ENCODE results near the gene PLEKHG4. TPM values are rescaled to one million over a fixed set of nuclear protein-coding genes. Genes with fewer than 3 reads are reported as not detected.

The PLEKHG4 gene
- total RNA-seq, 1 experiment from 2014 or later = 38.5 TPM

DNA sequence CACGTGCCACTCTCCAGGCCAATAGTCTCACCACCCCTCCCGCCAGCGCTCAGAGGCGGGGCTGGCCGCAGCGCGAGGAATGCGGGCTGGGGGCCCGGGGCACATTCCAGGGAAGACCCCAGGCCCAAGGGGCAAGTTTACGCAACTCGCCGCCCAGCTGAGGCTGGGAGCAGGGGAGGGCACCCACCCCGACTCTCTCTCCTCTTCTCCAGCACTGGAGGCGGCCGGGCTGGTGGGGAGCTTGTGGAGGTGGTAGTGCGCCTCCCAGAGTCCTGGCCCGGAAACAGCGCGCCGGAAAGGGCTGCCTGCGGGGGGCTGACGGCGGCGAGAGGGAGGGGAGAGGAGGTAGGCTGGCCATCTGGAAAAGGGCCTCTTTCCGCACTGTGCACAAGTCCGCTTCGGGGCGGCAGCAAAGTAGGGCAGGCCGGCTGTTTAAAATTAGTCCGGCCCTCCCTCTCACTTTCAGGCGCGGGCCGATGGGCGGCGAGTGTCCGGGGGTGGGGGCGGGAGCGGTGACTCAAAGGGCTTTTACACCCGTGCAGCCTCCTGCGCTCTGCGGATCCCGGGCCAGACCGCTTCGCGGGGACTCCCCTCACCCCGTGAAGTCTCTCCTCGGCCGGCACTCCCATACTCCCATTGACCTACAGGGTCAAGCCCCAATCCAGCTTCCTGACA is 33.1 kb upstream of the PLEKHG4 start (continued):
- TF ChIP-seq TCF7L2 (IDR thresholded peaks at IDR 0.05; ENCODE audit: borderline replicate concordance, extremely low read depth, insufficient read depth, insufficient read length) (peak; percentile 73), POLR2AphosphoS5 (IDR thresholded peaks at IDR 0.05; ENCODE audit: low read depth, low read length) (no peak), EGR1 (IDR thresholded peaks at IDR 0.05; ENCODE audit: low read depth) (no peak)

DNA sequence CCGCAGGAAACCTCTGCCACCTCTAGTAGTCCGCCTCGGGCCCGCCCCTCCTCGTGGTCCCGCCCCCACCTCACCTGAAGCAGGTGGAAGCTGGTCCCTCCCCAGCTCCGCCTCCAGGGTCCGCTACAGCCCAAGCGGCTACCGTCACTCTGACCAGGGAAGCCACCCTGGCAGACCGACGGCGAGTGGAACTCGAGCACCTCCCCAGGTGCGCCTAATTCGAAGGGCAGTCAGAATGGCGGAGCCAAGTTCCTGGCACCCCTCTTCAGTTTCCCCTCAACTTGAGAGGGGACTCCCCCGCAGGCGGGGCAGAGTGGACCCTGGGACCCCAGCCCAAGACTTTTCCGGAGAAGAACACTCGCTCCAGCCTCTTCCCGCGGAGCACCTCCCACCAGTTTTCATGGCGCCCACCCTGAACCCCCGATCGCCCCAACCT is 32.6 kb upstream of the PLEKHG4 start:
- peak; percentile 84 for DNase-seq (ENCODE audit: low read depth, low spot score)
- peak overlapping the region; percentile 87 for H3K9ac ChIP-seq (ENCODE audit: low read length)
- peaks cover 43% of the 10 kb centered on the region for H3K79me2 ChIP-seq (ENCODE audit: insufficient read depth, low read length)
- peaks cover 42 to 70% of the 10 kb centered on the region in 2 experiments for H3K4me1 ChIP-seq (ENCODE audit: control insufficient read depth in 1 of 2, insufficient read depth in 2 of 2, low read length in 2 of 2)
- TF ChIP-seq ELF1 (IDR thresholded peaks at IDR 0.05; ENCODE audit: borderline replicate concordance, low read depth) = no peak
- TF ChIP-seq POLR2AphosphoS5 (IDR thresholded peaks at IDR 0.05; ENCODE audit: low read depth, low read length) = peak; percentile 87
- TF ChIP-seq, protein P1, sequence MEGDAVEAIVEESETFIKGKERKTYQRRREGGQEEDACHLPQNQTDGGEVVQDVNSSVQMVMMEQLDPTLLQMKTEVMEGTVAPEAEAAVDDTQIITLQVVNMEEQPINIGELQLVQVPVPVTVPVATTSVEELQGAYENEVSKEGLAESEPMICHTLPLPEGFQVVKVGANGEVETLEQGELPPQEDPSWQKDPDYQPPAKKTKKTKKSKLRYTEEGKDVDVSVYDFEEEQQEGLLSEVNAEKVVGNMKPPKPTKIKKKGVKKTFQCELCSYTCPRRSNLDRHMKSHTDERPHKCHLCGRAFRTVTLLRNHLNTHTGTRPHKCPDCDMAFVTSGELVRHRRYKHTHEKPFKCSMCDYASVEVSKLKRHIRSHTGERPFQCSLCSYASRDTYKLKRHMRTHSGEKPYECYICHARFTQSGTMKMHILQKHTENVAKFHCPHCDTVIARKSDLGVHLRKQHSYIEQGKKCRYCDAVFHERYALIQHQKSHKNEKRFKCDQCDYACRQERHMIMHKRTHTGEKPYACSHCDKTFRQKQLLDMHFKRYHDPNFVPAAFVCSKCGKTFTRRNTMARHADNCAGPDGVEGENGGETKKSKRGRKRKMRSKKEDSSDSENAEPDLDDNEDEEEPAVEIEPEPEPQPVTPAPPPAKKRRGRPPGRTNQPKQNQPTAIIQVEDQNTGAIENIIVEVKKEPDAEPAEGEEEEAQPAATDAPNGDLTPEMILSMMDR (IDR thresholded peaks at IDR 0.05 in 2 of 3, conservative IDR thresholded peaks at IDR 0.05 in 1 of 3; ENCODE audit: borderline replicate concordance in 1 of 3, insufficient read depth in 1 of 3, low read depth in 2 of 3, low read length in 2 of 3) = peak in 1 of 3 experiments; percentile 23; a peak in 2 of 6 replicates
- TF ChIP-seq POLR2A (IDR thresholded peaks at IDR 0.05; ENCODE audit: borderline replicate concordance, extremely low read depth, insufficient read depth, insufficient read length) = peak; percentile 41
- peak; percentile 19 for TF ChIP-seq YY1 (IDR thresholded peaks at IDR 0.05; ENCODE audit: extremely low read depth, insufficient replicate concordance, low read depth, low read length)
- POLR2A ChIA-PET = interaction anchor here (0.6 to 2.7 kb wide), 12 partner anchors 8 to 136 kb away, joined by 3 to 13 read pairs (median 4); partner anchors contain the start of gene TMEM208
- H3K27me3 ChIP-seq (ENCODE audit: insufficient read depth, low read length) = no peaks in the 10 kb centered on the region
- H3K9me2 ChIP-seq (ENCODE audit: insufficient read depth) = no peaks in the 10 kb centered on the region
- peak overlapping the region; percentile 94 for H3K4me2 ChIP-seq (ENCODE audit: low read length)
- peak overlapping the region; percentile 92 for H3K27ac ChIP-seq (ENCODE audit: low read depth, low read length)
- H2AFZ ChIP-seq (ENCODE audit: low read depth, low read length, poor library complexity, severe bottlenecking) = no peak overlapping the region
- BruUV-seq (replicated peaks) = TSS peak; percentile 69
- H3K36me3 ChIP-seq (ENCODE audit: control insufficient read depth in 1 of 2, insufficient read depth in 2 of 2, low read length in 2 of 2) = no peaks in the 10 kb centered on the region
- peak; percentile 69 for ATAC-seq
- RAD21 ChIA-PET (ENCODE audit: low non-redundant PET in 1 of 2, low total read pairs in 2 of 2, uncharacterized antibody in 2 of 2, unreplicated experiment in 2 of 2) = interaction anchor here (0.6 to 1.6 kb wide), 4 partner anchors 20 to 170 kb away, joined by 3 to 6 read pairs (median 4); partner anchors contain the start of genes TMEM208 (in 1 of the 2) and ZDHHC1 (in 1 of the 2)
- no peaks in the 10 kb centered on the region for H3K9me3 ChIP-seq (ENCODE audit: control insufficient read depth in 1 of 2, insufficient read depth in 1 of 2, low read depth in 1 of 2, low read length in 2 of 2)
- CTCF ChIA-PET = interaction anchor here (0.7 to 4.4 kb wide), 15 partner anchors 10 to 286 kb away, joined by 3 to 17 read pairs (median 3); partner anchors contain the start of genes ATP6V0D1, CES3, ELMO3 and FBXL8
- intact Hi-C loops (cut with micrococcal nuclease) = loop anchor here (2.0 to 5.0 kb wide), 2 partner anchors 30 to 171 kb away; partner anchors contain the start of gene ZDHHC1
- peak overlapping the region; percentile 71 to 92 for H3K4me3 ChIP-seq (replicated peaks in 1 of 2; ENCODE audit: low read depth in 1 of 2, low read length in 2 of 2)
- no peaks in the 10 kb centered on the region for H4K20me1 ChIP-seq (ENCODE audit: insufficient read depth)

Measured in HCT116 (cell line).